ENCODE measurements around the gene TLL1. TPM values are rescaled to one million over a fixed set of nuclear protein-coding genes. Genes with fewer than 3 reads are reported as not detected.

The TLL1 gene
- total RNA-seq, 1 experiment from 2014 or later = not detected

- WGBS (ENCODE audit: extremely low coverage, insufficient read length, low lambda C conversion rate) = no CpG with 5 or more reads among the region's 6 CpGs
- Histone ChIP-seq H2AK5ac (ENCODE audit: insufficient read length, low read length) (no peak overlapping the region), H3K27ac (ENCODE audit: insufficient read length, low read depth, low read length) (no peak overlapping the region), H3T11ph (ENCODE audit: low read length) (no peak overlapping the region), H2BK12ac (ENCODE audit: insufficient read length, low read depth, low read length) (no peak overlapping the region), H4K91ac (ENCODE audit: insufficient read length, low read depth, low read length) (no peak overlapping the region), H2AFZ (ENCODE audit: low read length) (no peak overlapping the region), H3K18ac (ENCODE audit: insufficient read length, low read depth, low read length) (no peak overlapping the region), H2BK5ac (ENCODE audit: insufficient read length, low read length) (no peak overlapping the region), H2BK15ac (ENCODE audit: low read depth, low read length) (no peak overlapping the region), H3K4me2 (ENCODE audit: insufficient read depth, insufficient read length, low read length) (no peak overlapping the region), H3K79me2 (ENCODE audit: insufficient read depth, low read length) (no peaks in the 10 kb centered on the region), H3K79me1 (ENCODE audit: insufficient read depth, low read depth, low read length, poor library complexity, severe bottlenecking) (no peaks in the 10 kb centered on the region), H2BK120ac (ENCODE audit: low read depth, low read length, poor library complexity, severe bottlenecking) (no peak overlapping the region), H3K14ac (ENCODE audit: insufficient read depth, low read length) (no peak overlapping the region), H3K9ac (ENCODE audit: extremely low read depth, insufficient read length, low read length) (no peak overlapping the region), H3K23ac (ENCODE audit: insufficient read length, low read depth, low read length) (no peak overlapping the region), H3K56ac (ENCODE audit: insufficient read length, low read depth, low read length) (no peak overlapping the region), H3K4ac (ENCODE audit: low read depth, low read length) (no peak overlapping the region), H2BK20ac (ENCODE audit: low read depth, low read length, poor library complexity, severe bottlenecking) (no peak overlapping the region), H3K27me3 (ENCODE audit: insufficient read depth, low read length) (no peaks in the 10 kb centered on the region), H4K20me1 (ENCODE audit: control insufficient read depth, insufficient read depth, insufficient read length) (no peaks in the 10 kb centered on the region), H3K4me1 (ENCODE audit: insufficient read depth, low read length) (no peaks in the 10 kb centered on the region), H4K5ac (ENCODE audit: insufficient read length, low read depth, low read length) (no peak overlapping the region), H4K8ac (replicated peaks; ENCODE audit: insufficient read length, low read depth, low read length) (no peak overlapping the region), H3K9me3 (ENCODE audit: control insufficient read depth, low read depth, low read length) (no peaks in the 10 kb centered on the region), H3K23me2 (ENCODE audit: insufficient read length, low read depth, low read length, poor library complexity, severe bottlenecking) (no peaks in the 10 kb centered on the region)
- Mint-ChIP-seq H3K4me3 (no peak overlapping the region), H3K4me1 (no peaks in the 10 kb centered on the region), H3K27ac (no peak overlapping the region), H3K9me3 (peaks cover 5 to 8% of the 10 kb centered on the region in 2 experiments; a peak in 4 of 5 replicates), H3K36me3 (ENCODE audit: insufficient read depth in 1 of 3, low read depth in 3 of 3) (peaks cover 5% of the 10 kb centered on the region in 3 experiments; a peak in 5 of 7 replicates), H3K27me3 (ENCODE audit: low read depth) (no peaks in the 10 kb centered on the region; the same call in 1 of the 2 replicates)
- TF ChIP-seq CTCF (conservative IDR thresholded peaks at IDR 0.05) = no peak
- no peak for DNase-seq
These were observed 273.9 kb downstream of the TLL1 start for GRCh38 chr4:166146806-166147540.
